ENCODE measurements around the gene PSMD5.

The PSMD5 gene

DNA sequence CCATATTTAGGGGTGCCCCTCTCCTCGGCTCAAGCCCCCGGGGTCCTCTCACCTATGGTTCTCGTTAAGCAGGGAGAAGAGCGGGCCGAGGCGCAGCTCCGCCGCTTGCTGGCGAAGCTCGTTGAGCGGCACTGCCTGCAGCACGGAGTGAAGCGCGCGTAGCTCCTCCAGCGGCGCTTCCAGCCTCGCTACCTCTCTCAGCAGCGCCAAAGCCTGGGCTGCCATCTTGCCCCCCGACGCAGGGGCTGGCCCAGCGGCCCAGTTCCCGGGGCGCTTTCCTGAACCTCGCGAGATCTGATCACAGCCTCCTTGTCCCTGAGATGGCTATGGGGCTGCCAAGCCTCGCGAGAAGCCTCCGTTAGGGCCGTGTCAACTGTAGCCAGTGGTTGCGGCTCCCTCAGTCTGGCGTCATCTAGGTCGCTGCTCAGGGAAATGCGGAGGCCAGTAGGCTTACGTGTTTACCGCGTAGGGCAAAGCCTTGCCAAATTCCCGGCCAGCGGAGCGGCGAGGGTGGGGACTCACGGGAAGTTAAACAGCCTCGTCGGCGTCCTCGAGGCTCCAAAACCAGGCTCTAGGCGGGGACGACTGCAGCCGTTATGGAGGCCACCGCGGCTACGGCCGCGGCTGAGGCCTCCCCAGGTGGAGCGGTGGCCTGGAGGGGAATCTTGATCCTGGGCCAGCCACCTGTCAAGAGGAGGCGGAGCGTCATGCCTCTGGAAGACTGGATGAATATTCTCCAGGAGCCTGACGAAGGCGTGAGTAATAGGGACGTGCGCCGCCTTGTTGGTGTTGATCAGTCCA, at the start of gene PSMD5:
Gene PSMD5, minus strand, starts transcription at position 238 of the 801 bp plus-strand sequence. Its CDS starts 13 bp downstream, at position 225.
- peak; percentile 96 for DNase-seq

- no peak for DNase-seq
Measured at GRCh38 chr9:120891884-120892747, 49.4 kb upstream of the PSMD5 start.

- DNase-seq: no peak
Measured at GRCh38 chr9:120891245-120891883, 48.6 kb upstream of the PSMD5 start.

- DNase-seq: no peak
Measured at GRCh38 chr9:120890320-120891244, 47.9 kb upstream of the PSMD5 start.

GRCh38 chr9:120889606-120890271, 47.0 kb upstream of the PSMD5 start:
- DNase-seq: no peak

DNA sequence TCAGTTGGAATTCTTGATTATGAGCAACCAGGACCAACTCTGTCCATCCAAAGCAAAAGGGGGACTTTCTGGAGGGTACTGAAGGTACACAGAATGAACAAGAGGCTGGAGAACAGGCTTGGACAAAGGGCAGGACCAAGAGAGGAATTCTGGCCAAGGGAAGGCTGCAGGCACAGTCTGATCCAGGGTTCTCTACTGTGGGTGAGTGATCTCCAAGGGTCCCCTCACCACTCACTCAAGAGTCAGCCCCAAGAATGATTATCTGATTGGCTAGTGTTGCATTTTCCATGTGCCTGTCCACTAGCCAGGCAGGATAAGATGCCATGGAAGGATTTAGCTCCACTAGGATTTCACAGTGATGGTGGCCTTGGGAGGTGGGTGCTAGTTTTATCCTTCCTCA, 45.9 kb upstream of the PSMD5 start:
- no peak for DNase-seq

DNA sequence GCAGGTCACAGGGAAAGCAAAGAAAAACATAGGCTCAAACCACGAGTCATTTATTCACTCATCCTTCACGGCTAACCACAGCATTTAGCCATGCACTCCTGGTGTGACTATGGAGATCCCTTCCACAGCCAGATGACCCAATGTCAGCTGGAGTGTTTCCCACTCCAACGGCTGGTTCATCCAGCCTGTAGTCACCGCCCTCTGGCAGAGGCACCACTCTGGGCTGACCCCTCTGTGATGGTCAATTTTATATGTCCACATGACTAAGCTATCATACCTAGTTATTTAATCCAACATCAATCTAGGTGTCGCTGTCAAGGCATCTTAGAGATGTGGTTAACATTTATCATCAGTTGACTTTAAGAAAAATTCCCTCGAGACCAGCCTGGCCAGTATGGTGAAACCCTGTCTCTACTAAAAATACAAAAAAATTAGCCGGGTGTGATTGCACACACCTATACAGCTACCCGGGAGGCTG, 43.8 kb upstream of the PSMD5 start:
- no peak for DNase-seq

DNA sequence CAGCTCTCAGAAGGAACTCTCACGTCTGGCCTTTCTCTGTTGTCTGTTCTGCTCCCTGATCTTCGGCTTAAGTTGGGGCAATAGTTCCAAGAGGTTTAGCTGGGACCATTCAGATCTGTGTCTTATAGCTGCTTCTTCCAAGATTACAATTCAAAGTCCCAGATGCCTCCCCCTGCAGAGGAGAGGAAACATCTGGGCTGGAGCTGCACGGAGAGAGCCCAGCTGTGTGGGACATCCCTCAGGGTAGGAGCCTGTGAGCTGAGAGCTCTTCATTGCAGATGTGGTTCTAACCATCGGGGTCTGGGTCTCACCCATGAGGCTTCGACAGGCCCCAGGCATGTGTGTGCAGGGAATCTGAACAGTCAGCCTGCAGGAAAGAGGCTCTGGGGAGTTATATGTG, 43.2 kb upstream of the PSMD5 start:
- DNase-seq: no peak

DNA sequence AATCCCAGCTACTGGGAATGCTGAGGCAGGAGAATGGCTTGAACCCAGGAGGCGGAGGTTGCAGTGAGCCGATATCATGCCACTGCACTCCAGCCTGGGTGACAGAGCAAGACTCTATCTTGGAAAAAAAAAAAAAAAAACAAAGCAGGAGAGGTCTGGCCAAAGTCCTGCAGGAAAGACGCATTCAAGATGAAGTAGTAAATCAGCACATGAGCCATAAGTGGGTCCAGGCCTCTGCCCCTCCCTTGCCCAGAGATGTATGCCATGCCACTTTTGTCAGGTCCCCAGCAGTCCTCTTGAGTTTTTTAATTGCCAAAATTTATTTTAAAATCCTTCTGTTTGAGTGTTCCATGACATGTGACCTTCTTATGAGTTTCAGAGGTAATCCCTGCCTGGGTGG, 42.7 kb upstream of the PSMD5 start:
- no peak for DNase-seq

- no peak for DNase-seq
Measured at GRCh38 chr9:120883608-120883996, 40.9 kb upstream of the PSMD5 start.

GRCh38 chr9:120882935-120883607, 40.3 kb upstream of the PSMD5 start:
- no peak for DNase-seq

- DNase-seq: no peak
Measured at GRCh38 chr9:120879446-120879845, 36.7 kb upstream of the PSMD5 start.

DNA sequence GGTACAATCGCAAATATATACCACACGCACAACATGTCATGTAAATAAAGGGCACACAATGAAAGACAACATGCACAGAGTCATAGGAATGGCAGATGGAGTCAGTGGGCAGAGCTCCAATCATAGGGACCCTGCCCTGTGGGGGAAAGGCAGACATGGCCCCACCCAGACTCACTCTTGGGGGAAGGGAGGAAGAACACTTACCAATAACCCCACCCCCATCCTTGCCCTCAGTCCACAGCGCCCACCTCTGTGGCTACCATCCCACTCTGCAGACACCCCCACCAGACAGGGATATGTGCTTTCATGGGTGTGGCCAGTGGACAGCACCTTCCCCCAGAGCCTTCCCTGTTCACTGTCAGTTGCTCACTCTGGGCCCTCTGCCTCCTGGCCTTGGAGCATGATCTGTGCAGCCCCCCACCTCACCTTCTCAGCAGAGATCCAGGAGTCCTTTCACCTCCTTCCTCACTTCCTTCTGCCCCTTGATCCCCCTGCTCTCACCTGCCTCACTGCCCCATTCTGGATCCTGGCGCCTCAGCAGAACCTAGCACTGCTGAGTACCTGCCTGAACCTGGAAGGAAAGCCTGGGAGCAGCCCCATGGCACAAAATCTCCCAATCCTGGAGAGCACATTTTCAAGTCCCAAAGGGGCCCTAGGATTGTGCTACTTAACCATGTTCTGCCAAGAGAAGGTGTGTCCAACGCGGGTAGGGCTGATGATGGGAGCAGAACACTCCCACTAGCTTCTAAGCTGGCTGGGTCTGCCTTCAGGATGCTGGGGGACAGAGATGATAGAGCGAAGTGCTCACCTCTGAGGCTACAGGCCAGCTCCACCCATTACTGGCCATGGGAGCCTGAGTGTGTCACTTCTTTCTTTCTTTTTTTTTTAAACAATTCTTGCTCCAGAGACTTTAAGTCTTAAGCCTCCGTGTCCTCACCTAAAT, 35.7 kb upstream of the PSMD5 start:
- peak; percentile 58 for DNase-seq

- DNase-seq: peak; percentile 85
Measured at GRCh38 chr9:120877276-120878034, 34.7 kb upstream of the PSMD5 start.

DNA sequence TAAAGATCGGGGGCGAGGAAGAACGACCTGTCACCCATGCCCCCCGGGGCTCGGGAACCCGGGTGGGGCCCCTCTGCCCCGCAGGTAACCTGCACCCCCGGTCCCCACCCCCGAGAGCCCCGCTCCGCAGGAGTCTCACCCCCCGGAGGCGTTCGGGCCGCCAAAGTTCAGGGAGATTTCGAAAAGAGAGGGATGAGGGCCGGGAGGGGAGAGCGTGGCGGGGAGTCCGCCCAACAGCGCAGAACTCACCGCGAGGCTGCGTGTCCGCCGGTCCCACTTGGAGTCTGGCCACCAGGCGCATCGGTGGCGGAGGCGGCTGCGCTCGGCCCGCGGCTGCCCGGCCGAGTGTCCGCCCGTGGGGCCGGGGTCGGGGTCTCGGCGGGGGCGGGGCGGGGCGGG, 34.1 kb upstream of the PSMD5 start, which contains the start of gene PHF19:
Gene PHF19, minus strand, starts transcription at position 347 of the 399 bp plus-strand sequence. CDS start 2,447 bp downstream, outside the sequence.
- DNase-seq: no peak

- DNase-seq: peak; percentile 48
Measured at GRCh38 chr9:120875954-120876841, 33.5 kb upstream of the PSMD5 start.

DNA sequence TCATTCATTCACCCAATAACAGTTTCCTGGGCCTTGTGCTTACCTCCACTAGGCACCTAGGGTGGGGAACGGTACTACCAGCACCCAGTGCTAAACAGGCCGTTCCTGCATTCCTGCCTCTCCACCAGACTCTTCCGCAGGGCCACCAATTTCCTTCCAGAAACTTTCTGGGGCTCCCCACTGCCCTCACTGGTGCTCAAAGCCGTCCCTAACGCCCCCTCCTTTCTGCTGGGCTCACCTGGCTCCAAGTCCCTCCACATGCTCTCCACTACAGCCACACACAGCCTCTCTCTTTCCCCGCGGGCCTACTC, 32.9 kb upstream of the PSMD5 start:
- no peak for DNase-seq

GRCh38 chr9:120875195-120875565, 32.5 kb upstream of the PSMD5 start:
- no peak for DNase-seq
